Measurements from ENCODE around the gene MDGA2.

MDGA2 gene

DNA sequence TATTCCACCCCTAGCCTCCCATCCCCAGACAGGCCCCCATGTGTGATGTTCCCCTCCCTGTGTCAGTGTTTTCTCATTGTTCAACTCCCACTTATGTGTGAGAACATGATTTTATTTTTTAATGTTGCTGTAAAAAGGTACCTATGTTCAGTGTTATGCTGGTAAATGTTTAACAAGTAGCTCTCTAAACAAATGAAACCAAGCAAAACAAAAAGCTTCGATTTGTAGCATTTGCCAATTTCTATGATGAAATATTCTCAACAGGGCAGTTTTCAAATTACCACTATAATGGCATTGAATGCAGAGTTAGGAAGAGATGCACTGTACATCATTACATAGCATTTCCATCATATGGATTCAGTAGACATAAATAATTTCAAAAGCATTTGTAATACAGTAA lies 410.6 kb downstream of the MDGA2 start:
- Histone ChIP-seq H2AFZ (ENCODE audit: low read depth, low read length, severe bottlenecking) (no peak overlapping the region), H3K9me3 (ENCODE audit: insufficient read depth, low read length) (no peaks in the 10 kb centered on the region)

DNA sequence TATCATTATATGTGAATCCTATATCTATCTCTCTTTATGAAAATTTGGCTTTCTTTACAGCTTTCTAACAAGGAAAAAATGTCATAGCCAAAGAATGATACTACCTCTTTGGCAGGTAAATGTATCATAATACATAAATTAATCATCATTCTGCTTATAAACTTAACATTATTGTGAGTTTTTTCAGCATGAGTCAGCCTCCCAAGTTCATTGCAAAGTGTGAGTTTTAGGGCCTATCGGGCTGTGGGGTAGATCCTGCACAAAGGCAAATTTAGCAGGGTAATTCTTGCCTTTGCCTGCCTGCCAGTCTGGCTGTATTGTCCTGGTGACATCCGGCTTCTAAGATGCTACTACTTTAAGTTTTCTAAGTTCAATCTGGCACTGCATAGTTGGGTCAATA lies 412.6 kb downstream of the MDGA2 start:
- Histone ChIP-seq H3K9ac (ENCODE audit: low read length) (no peak overlapping the region), H3F3A (ENCODE audit: insufficient read depth) (no peaks in the 10 kb centered on the region), H2AFZ (ENCODE audit: low read depth, low read length, severe bottlenecking) (no peak overlapping the region), H3K9me3 (ENCODE audit: insufficient read depth, low read length) (no peaks in the 10 kb centered on the region), H3K36me3 (ENCODE audit: low read length) (no peaks in the 10 kb centered on the region), H3K27ac (ENCODE audit: low read depth, low read length) (no peak overlapping the region), H3K79me2 (ENCODE audit: insufficient read depth, low read length) (no peaks in the 10 kb centered on the region), H3K4me3 (ENCODE audit: insufficient read depth, low read length, poor library complexity, severe bottlenecking) (no peak overlapping the region), H3K9me2 (replicated peaks; ENCODE audit: insufficient read depth, low read length) (no peaks in the 10 kb centered on the region), H4K20me1 (ENCODE audit: low read depth, low read length) (no peaks in the 10 kb centered on the region), H3K27me3 (ENCODE audit: low read length) (no peaks in the 10 kb centered on the region), H3K4me2 (ENCODE audit: low read depth, low read length, poor library complexity, severe bottlenecking) (no peak overlapping the region)
- TF ChIP-seq, protein P1, sequence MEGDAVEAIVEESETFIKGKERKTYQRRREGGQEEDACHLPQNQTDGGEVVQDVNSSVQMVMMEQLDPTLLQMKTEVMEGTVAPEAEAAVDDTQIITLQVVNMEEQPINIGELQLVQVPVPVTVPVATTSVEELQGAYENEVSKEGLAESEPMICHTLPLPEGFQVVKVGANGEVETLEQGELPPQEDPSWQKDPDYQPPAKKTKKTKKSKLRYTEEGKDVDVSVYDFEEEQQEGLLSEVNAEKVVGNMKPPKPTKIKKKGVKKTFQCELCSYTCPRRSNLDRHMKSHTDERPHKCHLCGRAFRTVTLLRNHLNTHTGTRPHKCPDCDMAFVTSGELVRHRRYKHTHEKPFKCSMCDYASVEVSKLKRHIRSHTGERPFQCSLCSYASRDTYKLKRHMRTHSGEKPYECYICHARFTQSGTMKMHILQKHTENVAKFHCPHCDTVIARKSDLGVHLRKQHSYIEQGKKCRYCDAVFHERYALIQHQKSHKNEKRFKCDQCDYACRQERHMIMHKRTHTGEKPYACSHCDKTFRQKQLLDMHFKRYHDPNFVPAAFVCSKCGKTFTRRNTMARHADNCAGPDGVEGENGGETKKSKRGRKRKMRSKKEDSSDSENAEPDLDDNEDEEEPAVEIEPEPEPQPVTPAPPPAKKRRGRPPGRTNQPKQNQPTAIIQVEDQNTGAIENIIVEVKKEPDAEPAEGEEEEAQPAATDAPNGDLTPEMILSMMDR (IDR thresholded peaks at IDR 0.05; ENCODE audit: insufficient read depth, low read length, poor library complexity, severe bottlenecking): no peak
- no peak for TF ChIP-seq EZH2phosphoT487 (conservative IDR thresholded peaks at IDR 0.05; ENCODE audit: low read length)

More for the DNA sequence above, 410.6 kb downstream of the MDGA2 start:
- no peaks in the 10 kb centered on the region for H3F3A ChIP-seq (ENCODE audit: insufficient read depth)
- H4K20me1 ChIP-seq (ENCODE audit: low read depth, low read length): no peaks in the 10 kb centered on the region
- H3K27ac ChIP-seq (ENCODE audit: low read depth, low read length): no peak overlapping the region
- TF ChIP-seq, protein P1 (IDR thresholded peaks at IDR 0.05; ENCODE audit: insufficient read depth, low read length, poor library complexity, severe bottlenecking): no peak
- TF ChIP-seq EZH2phosphoT487 (conservative IDR thresholded peaks at IDR 0.05; ENCODE audit: low read length): no peak
- no peaks in the 10 kb centered on the region for H3K36me3 ChIP-seq (ENCODE audit: low read length)
- no peaks in the 10 kb centered on the region for H3K27me3 ChIP-seq (ENCODE audit: low read length)
- no peak overlapping the region for H3K4me2 ChIP-seq (ENCODE audit: low read depth, low read length, poor library complexity, severe bottlenecking)
- H3K9me2 ChIP-seq (replicated peaks; ENCODE audit: insufficient read depth, low read length): no peaks in the 10 kb centered on the region
- H3K9ac ChIP-seq (ENCODE audit: low read length): no peak overlapping the region
- no peak overlapping the region for H3K4me3 ChIP-seq (ENCODE audit: insufficient read depth, low read length, poor library complexity, severe bottlenecking)
- no peaks in the 10 kb centered on the region for H3K79me2 ChIP-seq (ENCODE audit: insufficient read depth, low read length)

DNA sequence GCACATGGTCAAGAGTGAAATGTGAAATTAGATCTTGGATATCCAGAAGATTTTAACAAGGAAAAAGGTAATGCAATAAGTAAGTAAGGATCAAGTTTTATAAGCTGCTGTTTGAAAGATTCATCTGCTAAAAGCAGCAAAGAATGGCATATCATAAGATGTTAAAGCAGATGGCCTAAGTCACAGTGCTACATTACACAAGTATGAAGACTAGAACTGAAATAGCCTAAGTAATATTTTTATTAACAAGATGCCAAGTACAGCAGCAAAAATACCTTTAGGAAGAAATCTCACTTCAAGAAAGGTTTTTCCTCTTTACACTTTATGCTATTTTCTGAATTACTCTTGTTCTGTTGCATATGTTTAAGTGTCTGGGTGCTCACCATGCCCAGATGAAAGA lies 414.1 kb downstream of the MDGA2 start:
- H3K9me3 ChIP-seq (ENCODE audit: insufficient read depth, low read length): no peaks in the 10 kb centered on the region
- no peak overlapping the region for H2AFZ ChIP-seq (ENCODE audit: low read depth, low read length, severe bottlenecking)
- no peaks in the 10 kb centered on the region for H4K20me1 ChIP-seq (ENCODE audit: low read depth, low read length)
- H3K79me2 ChIP-seq (ENCODE audit: insufficient read depth, low read length): no peaks in the 10 kb centered on the region
- no peak overlapping the region for H3K27ac ChIP-seq (ENCODE audit: low read depth, low read length)
- no peaks in the 10 kb centered on the region for H3F3A ChIP-seq (ENCODE audit: insufficient read depth)
- no peak overlapping the region for H3K4me3 ChIP-seq (ENCODE audit: insufficient read depth, low read length, poor library complexity, severe bottlenecking)
- no peak overlapping the region for H3K4me2 ChIP-seq (ENCODE audit: low read depth, low read length, poor library complexity, severe bottlenecking)
- H3K36me3 ChIP-seq (ENCODE audit: low read length): no peaks in the 10 kb centered on the region
- no peak overlapping the region for H3K9ac ChIP-seq (ENCODE audit: low read length)
- TF ChIP-seq, protein P1 (IDR thresholded peaks at IDR 0.05; ENCODE audit: insufficient read depth, low read length, poor library complexity, severe bottlenecking): no peak
- TF ChIP-seq EZH2phosphoT487 (conservative IDR thresholded peaks at IDR 0.05; ENCODE audit: low read length): no peak
- no peaks in the 10 kb centered on the region for H3K9me2 ChIP-seq (replicated peaks; ENCODE audit: insufficient read depth, low read length)
- no peaks in the 10 kb centered on the region for H3K27me3 ChIP-seq (ENCODE audit: low read length)

All from SU-DHL-6 (cell line).